Trophoblast cell (in vitro differentiated cells and primary cell): ENCODE data around the gene IKZF3.
"Not testable (repeated sequence)": the region's sequence is repeated elsewhere in the genome, so short reads cannot be mapped to it uniquely, and the experiment has no call there.

Source experiments
- DNase-seq, 2 donors: peaks; one replicate each; pipeline ENCODE4 v3.0.0-alpha.2; 2016
- H2AFZ ChIP-seq: 2 replicates; pipeline ENCODE4 v1.6.1; 2013; ENCODE audit warnings: low read length, moderate library complexity, mild to moderate bottlenecking; ENCODE audit not compliant: insufficient read depth, poor library complexity
- H2AK5ac ChIP-seq: 2 replicates; pipeline ENCODE4 v1.6.1; 2013; ENCODE audit warnings: mild to moderate bottlenecking, low read length
- H2BK120ac ChIP-seq: 2 replicates; pipeline ENCODE4 v1.6.1; 2013; ENCODE audit warnings: low read length, mild to moderate bottlenecking, moderate library complexity; ENCODE audit not compliant: insufficient read depth, poor library complexity
- H2BK12ac ChIP-seq: 2 replicates; pipeline ENCODE4 v1.6.1; 2013; ENCODE audit warnings: mild to moderate bottlenecking, low read length, moderate library complexity
- H2BK5ac ChIP-seq: 2 replicates; pipeline ENCODE4 v1.6.1; 2013; ENCODE audit warnings: low read length, low read depth, moderate library complexity, mild to moderate bottlenecking; ENCODE audit not compliant: poor library complexity
- H3K14ac ChIP-seq: 2 replicates; pipeline ENCODE4 v1.6.1; 2013; ENCODE audit warnings: mild to moderate bottlenecking, low read length
- H3K18ac ChIP-seq: 2 replicates; pipeline ENCODE4 v1.6.1; 2013; ENCODE audit warnings: mild to moderate bottlenecking, low read length
- H3K23ac ChIP-seq: 2 replicates; pipeline ENCODE4 v1.6.1; 2013; ENCODE audit warnings: low read length
- H3K27ac ChIP-seq: 2 replicates; pipeline ENCODE4 v1.5.1; 2013; ENCODE audit warnings: low read depth, mild to moderate bottlenecking, inconsistent platforms, low read length, moderate library complexity
- H3K27me3 ChIP-seq: 2 replicates; pipeline ENCODE4 v1.6.1; 2013; ENCODE audit warnings: inconsistent platforms, mild to moderate bottlenecking, low read length, moderate library complexity; ENCODE audit not compliant: insufficient read depth
- H3K36me3 ChIP-seq, 2 experiments: 1 replicate in 1 of 2; 2 replicates in 1 of 2; pipeline ENCODE4 v1.6.1; 2013; ENCODE audit warnings: low read length in 2 of 2, mild to moderate bottlenecking in 2 of 2, moderate library complexity in 1 of 2; ENCODE audit not compliant: insufficient read depth in 2 of 2, control insufficient read depth in 1 of 2
- H3K4ac ChIP-seq: 2 replicates; pipeline ENCODE4 v1.6.1; 2013; ENCODE audit warnings: low read depth, mild to moderate bottlenecking, low read length, moderate library complexity
- H3K4me1 ChIP-seq, 2 experiments: 1 replicate in 1 of 2; 2 replicates in 1 of 2; pipeline ENCODE4 v1.6.1; 2013; ENCODE audit warnings: low read length in 2 of 2, mild to moderate bottlenecking in 2 of 2, moderate library complexity in 1 of 2; ENCODE audit not compliant: insufficient read depth in 2 of 2, control insufficient read depth in 1 of 2
- H3K4me2 ChIP-seq: 2 replicates; pipeline ENCODE4 v1.6.1; 2013; ENCODE audit warnings: inconsistent platforms, mild to moderate bottlenecking, low read length, moderate library complexity
- H3K4me3 ChIP-seq: 2 replicates; pipeline ENCODE4 v1.5.1; 2013; ENCODE audit warnings: mild to moderate bottlenecking, low read depth, low read length, inconsistent platforms
- H3K79me1 ChIP-seq: one replicate; pipeline ENCODE4 v1.6.1; 2013; ENCODE audit warnings: low read length
- H3K79me2 ChIP-seq: 2 replicates; pipeline ENCODE4 v1.6.1; 2013; ENCODE audit warnings: low read length, mild to moderate bottlenecking; ENCODE audit not compliant: control insufficient read depth, insufficient read depth, poor library complexity
- H3K9ac ChIP-seq: 2 replicates; pipeline ENCODE4 v1.6.1; 2013; ENCODE audit warnings: mild to moderate bottlenecking, low read length
- H3K9me3 ChIP-seq: 2 replicates; pipeline ENCODE4 v1.6.1; 2013; ENCODE audit warnings: low read depth, mild to moderate bottlenecking, control low read depth, inconsistent platforms, low read length; ENCODE audit not compliant: insufficient read depth
- H4K12ac ChIP-seq: 2 replicates; pipeline ENCODE4 v1.6.1; 2013; ENCODE audit warnings: low read depth, mild to moderate bottlenecking, low read length, moderate library complexity
- H4K8ac ChIP-seq: 2 replicates; pipeline ENCODE4 v1.6.1; 2013; ENCODE audit warnings: low read depth, mild to moderate bottlenecking, low read length, moderate library complexity
- H4K91ac ChIP-seq: one replicate; pipeline ENCODE4 v1.6.1; 2013; ENCODE audit warnings: low read depth, mild to moderate bottlenecking, low read length, moderate library complexity
- WGBS: extraction: QIAGEN DNeasy Blood & Tissue Kit; methylation state at CpG from one replicate; pipeline ENCODE4 v1.1.7; 2013; ENCODE audit warnings: missing lambda C conversion rate; ENCODE audit not compliant: insufficient read length, insufficient coverage; ENCODE audit errors: extremely low coverage; 5-methylcytosine and 5-hydroxymethylcytosine counted together

Gene IKZF3

GRCh38 chr17:39855911-39856649 is 8.0 kb downstream of the IKZF3 start:
- not testable (repeated sequence) for H4K8ac ChIP-seq, H3K79me2 ChIP-seq, H3K4ac ChIP-seq, H2AK5ac ChIP-seq, H2BK120ac ChIP-seq, H2BK5ac ChIP-seq, H3K27ac ChIP-seq, H3K23ac ChIP-seq, H3K9me3 ChIP-seq, H3K4me1 ChIP-seq, H3K27me3 ChIP-seq, H3K36me3 ChIP-seq, H3K4me2 ChIP-seq, H3K18ac ChIP-seq, H4K12ac ChIP-seq, H3K79me1 ChIP-seq, H3K4me3 ChIP-seq, H3K9ac ChIP-seq, H3K14ac ChIP-seq, H2AFZ ChIP-seq, H2BK12ac ChIP-seq, H4K91ac ChIP-seq
- peak; percentile 42 to 80 for DNase-seq
- no CpG with 5 or more reads among the region's 9 CpGs for WGBS

DNA sequence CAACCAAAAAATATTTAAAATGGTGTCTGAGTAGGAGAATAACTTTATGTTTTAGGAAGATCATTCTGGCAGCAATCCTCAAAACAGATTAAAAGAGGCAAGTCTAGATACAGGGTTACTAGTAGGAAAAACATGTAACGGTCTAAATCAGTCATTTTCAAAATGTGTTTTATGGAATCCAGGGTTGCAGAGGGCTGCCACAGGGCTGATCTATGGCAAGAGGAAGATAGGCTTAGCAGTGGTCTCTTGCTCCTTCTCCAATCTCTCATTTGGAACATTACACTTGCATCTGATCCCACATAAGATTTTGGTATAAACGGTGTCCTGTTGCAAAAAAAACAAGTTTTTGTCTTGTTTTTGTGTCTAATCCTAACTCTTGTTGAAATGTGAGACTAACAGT is 9.2 kb downstream of the IKZF3 start:
- no peak overlapping the region for H3K4ac ChIP-seq
- no peak overlapping the region for H3K18ac ChIP-seq
- H3K79me1 ChIP-seq = no peaks in the 10 kb centered on the region
- H3K79me2 ChIP-seq = no peaks in the 10 kb centered on the region
- H2AFZ ChIP-seq = no peak overlapping the region
- H3K27ac ChIP-seq = no peak overlapping the region
- H3K4me1 ChIP-seq = no peaks in the 10 kb centered on the region
- no peak overlapping the region for H2BK12ac ChIP-seq
- no peak overlapping the region for H3K14ac ChIP-seq
- H3K36me3 ChIP-seq = no peaks in the 10 kb centered on the region
- H3K27me3 ChIP-seq = no peaks in the 10 kb centered on the region
- no peak for DNase-seq
- H2BK120ac ChIP-seq = no peak overlapping the region
- no peak overlapping the region for H4K91ac ChIP-seq
- H2BK5ac ChIP-seq = no peak overlapping the region
- H3K4me2 ChIP-seq = no peak overlapping the region
- H3K23ac ChIP-seq = no peak overlapping the region
- H3K9ac ChIP-seq = no peak overlapping the region
- H4K8ac ChIP-seq = no peak overlapping the region
- WGBS = no CpG with 5 or more reads among the region's 2 CpGs
- H2AK5ac ChIP-seq = no peak overlapping the region
- no peak overlapping the region for H4K12ac ChIP-seq
- H3K4me3 ChIP-seq = no peak overlapping the region
- no peaks in the 10 kb centered on the region for H3K9me3 ChIP-seq

DNA sequence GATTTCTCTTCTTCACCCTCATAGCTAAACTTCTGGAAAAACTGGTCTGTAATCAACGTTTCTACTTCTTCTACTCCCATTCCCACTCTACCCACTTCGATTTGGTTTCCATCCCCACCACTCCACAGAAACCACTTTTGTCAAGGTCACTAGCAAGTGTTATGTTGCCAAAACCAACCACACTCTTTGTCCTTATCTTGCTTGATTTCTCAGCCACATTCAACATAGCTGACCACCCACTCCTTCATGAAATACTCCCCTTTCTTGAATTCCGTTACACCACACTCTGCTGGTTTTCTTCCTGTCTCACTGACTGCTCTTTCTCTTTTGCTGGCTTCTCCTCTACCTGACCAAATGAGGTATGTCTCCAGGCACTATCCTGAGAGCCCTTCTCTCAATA is 11.9 kb downstream of the IKZF3 start:
- H2AFZ ChIP-seq = no peak overlapping the region
- H2AK5ac ChIP-seq = no peak overlapping the region
- H3K4ac ChIP-seq = no peak overlapping the region
- H3K4me2 ChIP-seq = no peak overlapping the region
- DNase-seq = no peak
- no peaks in the 10 kb centered on the region for H3K27me3 ChIP-seq
- no peaks in the 10 kb centered on the region for H3K79me1 ChIP-seq
- H4K12ac ChIP-seq = no peak overlapping the region
- H3K14ac ChIP-seq = no peak overlapping the region
- H3K23ac ChIP-seq = no peak overlapping the region
- H3K36me3 ChIP-seq = no peaks in the 10 kb centered on the region
- H3K9me3 ChIP-seq = no peaks in the 10 kb centered on the region
- H3K18ac ChIP-seq = no peak overlapping the region
- no peak overlapping the region for H4K91ac ChIP-seq
- no peak overlapping the region for H3K9ac ChIP-seq
- H2BK12ac ChIP-seq = no peak overlapping the region
- WGBS = 100% methylated on average over 1 of the region's 3 CpGs
- no peaks in the 10 kb centered on the region for H3K79me2 ChIP-seq
- H3K4me3 ChIP-seq = no peak overlapping the region
- no peaks in the 10 kb centered on the region for H3K4me1 ChIP-seq
- H4K8ac ChIP-seq = no peak overlapping the region
- H2BK5ac ChIP-seq = no peak overlapping the region
- no peak overlapping the region for H3K27ac ChIP-seq
- no peak overlapping the region for H2BK120ac ChIP-seq

- not testable (repeated sequence) for H3K9me3 ChIP-seq, DNase-seq, H3K4me2 ChIP-seq, H3K23ac ChIP-seq, H4K91ac ChIP-seq, H3K27me3 ChIP-seq, H3K9ac ChIP-seq, H2BK12ac ChIP-seq, H4K8ac ChIP-seq, H3K4ac ChIP-seq, H2BK5ac ChIP-seq, H3K36me3 ChIP-seq, H2BK120ac ChIP-seq, H2AFZ ChIP-seq, H3K14ac ChIP-seq, H3K18ac ChIP-seq, H2AK5ac ChIP-seq, H3K4me3 ChIP-seq, H4K12ac ChIP-seq, H3K27ac ChIP-seq, H3K79me1 ChIP-seq, H3K4me1 ChIP-seq, H3K79me2 ChIP-seq
Observed at GRCh38 chr17:39850186-39850585, 13.9 kb downstream of the IKZF3 start.
